Ishikawa (cell line): Measurements from ENCODE around the gene ENC1.

Experiments used
- CEBPB ChIP-seq: IDR thresholded peaks from 2 replicates; pipeline ENCODE4 v1.6.1; 2012
- CREB1 ChIP-seq: IDR thresholded peaks from 2 replicates; pipeline ENCODE4 v1.6.1; 2012; ENCODE audit warnings: low read depth
- EGR1 ChIP-seq: IDR thresholded peaks from 2 replicates; pipeline ENCODE4 v1.6.1; 2012
- EP300 ChIP-seq: IDR thresholded peaks from 2 replicates; pipeline ENCODE4 v1.6.1; 2012; ENCODE audit warnings: borderline replicate concordance
- FOXM1 ChIP-seq: IDR thresholded peaks from 2 replicates; pipeline ENCODE4 v1.6.1; 2012; ENCODE audit warnings: low read depth, borderline replicate concordance
- NFIC ChIP-seq: IDR thresholded peaks from 2 replicates; pipeline ENCODE4 v1.6.1; 2012
- RAD21 ChIP-seq: IDR thresholded peaks from 2 replicates; pipeline ENCODE4 v1.6.1; 2012; ENCODE audit warnings: low read depth
- TAF1 ChIP-seq: IDR thresholded peaks from 2 replicates; pipeline ENCODE4 v1.6.1; 2012; ENCODE audit warnings: low read depth, mild to moderate bottlenecking
- TCF12 ChIP-seq: IDR thresholded peaks from 2 replicates; pipeline ENCODE4 v1.6.1; 2012; ENCODE audit warnings: low read depth
- TEAD4 ChIP-seq: IDR thresholded peaks from 2 replicates; pipeline ENCODE4 v1.6.1; 2012
- YY1 ChIP-seq: IDR thresholded peaks from 2 replicates; pipeline ENCODE4 v1.6.1; 2012; ENCODE audit warnings: low read depth
- ZBTB7A ChIP-seq: IDR thresholded peaks from 2 replicates; pipeline ENCODE4 v1.6.1; 2012; ENCODE audit warnings: low read depth
- TF ChIP-seq, protein P1 (sequence below): IDR thresholded peaks from 2 replicates; pipeline ENCODE4 v1.6.1; 2012; ENCODE audit warnings: low read depth, mild to moderate bottlenecking
- TF ChIP-seq, protein P2 (sequence below): IDR thresholded peaks from 2 replicates; pipeline ENCODE4 v1.6.1; 2012
- TF ChIP-seq, protein P3 (sequence below): IDR thresholded peaks from 2 replicates; pipeline ENCODE4 v1.6.1; 2012

The ENC1 gene

DNA sequence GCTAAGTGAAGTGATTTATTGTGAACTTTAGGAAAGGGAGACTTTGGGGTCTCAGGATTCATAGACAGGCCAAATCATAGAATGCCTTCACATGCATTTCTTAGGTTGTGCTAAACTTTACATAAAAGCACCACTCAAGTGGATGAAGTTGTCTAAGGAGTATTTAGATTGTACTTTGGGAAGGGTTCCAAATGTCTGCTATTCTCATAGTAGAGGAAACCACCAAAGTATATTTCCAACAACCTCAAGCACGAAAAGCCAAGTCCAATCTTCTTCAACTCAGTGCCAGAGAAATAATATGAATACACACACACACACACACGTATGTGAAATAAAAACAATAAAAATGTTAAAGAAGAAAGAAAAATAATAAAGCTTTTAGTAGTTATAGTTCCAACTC, 41.8 kb downstream of the ENC1 start:
- TF ChIP-seq ZBTB7A (no peak), CEBPB (no peak), CREB1 (no peak), TAF1 (no peak), EP300 (no peak), TEAD4 (no peak), TCF12 (no peak), FOXM1 (no peak), RAD21 (no peak), EGR1 (no peak), YY1 (no peak)
- TF ChIP-seq, protein P1, sequence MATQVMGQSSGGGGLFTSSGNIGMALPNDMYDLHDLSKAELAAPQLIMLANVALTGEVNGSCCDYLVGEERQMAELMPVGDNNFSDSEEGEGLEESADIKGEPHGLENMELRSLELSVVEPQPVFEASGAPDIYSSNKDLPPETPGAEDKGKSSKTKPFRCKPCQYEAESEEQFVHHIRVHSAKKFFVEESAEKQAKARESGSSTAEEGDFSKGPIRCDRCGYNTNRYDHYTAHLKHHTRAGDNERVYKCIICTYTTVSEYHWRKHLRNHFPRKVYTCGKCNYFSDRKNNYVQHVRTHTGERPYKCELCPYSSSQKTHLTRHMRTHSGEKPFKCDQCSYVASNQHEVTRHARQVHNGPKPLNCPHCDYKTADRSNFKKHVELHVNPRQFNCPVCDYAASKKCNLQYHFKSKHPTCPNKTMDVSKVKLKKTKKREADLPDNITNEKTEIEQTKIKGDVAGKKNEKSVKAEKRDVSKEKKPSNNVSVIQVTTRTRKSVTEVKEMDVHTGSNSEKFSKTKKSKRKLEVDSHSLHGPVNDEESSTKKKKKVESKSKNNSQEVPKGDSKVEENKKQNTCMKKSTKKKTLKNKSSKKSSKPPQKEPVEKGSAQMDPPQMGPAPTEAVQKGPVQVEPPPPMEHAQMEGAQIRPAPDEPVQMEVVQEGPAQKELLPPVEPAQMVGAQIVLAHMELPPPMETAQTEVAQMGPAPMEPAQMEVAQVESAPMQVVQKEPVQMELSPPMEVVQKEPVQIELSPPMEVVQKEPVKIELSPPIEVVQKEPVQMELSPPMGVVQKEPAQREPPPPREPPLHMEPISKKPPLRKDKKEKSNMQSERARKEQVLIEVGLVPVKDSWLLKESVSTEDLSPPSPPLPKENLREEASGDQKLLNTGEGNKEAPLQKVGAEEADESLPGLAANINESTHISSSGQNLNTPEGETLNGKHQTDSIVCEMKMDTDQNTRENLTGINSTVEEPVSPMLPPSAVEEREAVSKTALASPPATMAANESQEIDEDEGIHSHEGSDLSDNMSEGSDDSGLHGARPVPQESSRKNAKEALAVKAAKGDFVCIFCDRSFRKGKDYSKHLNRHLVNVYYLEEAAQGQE = no peak
- TF ChIP-seq, protein P2, sequence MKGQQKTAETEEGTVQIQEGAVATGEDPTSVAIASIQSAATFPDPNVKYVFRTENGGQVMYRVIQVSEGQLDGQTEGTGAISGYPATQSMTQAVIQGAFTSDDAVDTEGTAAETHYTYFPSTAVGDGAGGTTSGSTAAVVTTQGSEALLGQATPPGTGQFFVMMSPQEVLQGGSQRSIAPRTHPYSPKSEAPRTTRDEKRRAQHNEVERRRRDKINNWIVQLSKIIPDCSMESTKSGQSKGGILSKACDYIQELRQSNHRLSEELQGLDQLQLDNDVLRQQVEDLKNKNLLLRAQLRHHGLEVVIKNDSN = no peak

DNA sequence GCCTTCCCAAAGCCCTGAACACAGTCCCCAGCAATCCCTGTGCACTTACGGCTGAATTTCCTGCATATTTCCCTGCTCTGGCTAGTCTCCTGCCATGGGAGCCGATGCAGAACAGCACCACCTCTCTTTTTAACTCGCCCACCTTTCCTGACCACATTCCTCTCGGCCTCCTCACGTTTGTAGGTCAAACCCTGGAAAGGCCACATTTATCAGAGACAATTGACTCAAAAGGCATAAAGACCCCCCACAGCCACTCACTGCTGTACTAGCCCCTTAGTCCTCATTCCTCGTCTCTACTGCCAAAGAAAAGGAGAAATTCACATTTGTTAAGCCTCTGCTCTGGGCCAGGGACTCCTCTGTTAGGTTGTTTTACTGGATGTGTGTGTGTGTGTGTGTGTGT, 43.6 kb downstream of the ENC1 start:
- TF ChIP-seq NFIC = no peak
- no peak for TF ChIP-seq YY1
- TF ChIP-seq CREB1 = no peak
- TF ChIP-seq, protein P2 = no peak
- TF ChIP-seq CEBPB = no peak
- TF ChIP-seq, protein P3, sequence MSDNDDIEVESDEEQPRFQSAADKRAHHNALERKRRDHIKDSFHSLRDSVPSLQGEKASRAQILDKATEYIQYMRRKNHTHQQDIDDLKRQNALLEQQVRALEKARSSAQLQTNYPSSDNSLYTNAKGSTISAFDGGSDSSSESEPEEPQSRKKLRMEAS = no peak

DNA sequence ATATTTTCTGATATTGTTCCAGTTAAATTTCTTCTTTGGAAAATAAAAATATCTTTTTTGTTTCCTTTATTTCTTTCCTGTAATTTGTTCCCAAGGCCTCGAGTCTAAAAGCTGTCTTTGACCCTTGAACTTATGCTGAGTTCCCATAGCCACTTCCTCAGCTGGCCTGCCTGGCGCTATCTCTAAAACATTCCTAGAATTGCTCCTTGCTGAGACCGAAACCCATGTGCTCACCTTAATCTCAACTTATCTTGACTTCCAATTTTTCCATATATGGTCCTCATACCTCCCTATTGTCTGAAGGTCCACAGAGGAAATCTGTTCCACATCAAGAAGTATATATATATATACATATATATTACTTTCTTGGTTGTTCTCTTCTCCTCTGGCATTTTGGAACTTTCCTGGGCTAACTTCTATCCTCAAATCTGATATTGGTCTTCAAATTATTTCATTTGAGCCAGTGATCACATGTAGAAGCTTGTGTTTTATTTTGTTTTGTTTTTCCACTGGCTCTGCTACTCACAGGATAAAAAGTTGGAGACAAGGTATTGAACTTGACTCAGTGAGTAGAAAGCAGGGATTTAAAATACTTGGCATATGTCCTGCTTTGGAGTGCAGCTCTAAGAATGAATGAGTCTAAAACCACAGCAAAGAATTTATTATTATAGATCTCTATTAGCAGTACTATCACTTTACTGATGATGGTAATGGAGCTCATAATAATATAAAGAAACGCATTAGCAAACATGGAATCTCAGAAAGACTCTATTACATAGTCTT, 45.2 kb downstream of the ENC1 start:
- TF ChIP-seq TEAD4 (peak; percentile 77), FOXM1 (no peak)

DNA sequence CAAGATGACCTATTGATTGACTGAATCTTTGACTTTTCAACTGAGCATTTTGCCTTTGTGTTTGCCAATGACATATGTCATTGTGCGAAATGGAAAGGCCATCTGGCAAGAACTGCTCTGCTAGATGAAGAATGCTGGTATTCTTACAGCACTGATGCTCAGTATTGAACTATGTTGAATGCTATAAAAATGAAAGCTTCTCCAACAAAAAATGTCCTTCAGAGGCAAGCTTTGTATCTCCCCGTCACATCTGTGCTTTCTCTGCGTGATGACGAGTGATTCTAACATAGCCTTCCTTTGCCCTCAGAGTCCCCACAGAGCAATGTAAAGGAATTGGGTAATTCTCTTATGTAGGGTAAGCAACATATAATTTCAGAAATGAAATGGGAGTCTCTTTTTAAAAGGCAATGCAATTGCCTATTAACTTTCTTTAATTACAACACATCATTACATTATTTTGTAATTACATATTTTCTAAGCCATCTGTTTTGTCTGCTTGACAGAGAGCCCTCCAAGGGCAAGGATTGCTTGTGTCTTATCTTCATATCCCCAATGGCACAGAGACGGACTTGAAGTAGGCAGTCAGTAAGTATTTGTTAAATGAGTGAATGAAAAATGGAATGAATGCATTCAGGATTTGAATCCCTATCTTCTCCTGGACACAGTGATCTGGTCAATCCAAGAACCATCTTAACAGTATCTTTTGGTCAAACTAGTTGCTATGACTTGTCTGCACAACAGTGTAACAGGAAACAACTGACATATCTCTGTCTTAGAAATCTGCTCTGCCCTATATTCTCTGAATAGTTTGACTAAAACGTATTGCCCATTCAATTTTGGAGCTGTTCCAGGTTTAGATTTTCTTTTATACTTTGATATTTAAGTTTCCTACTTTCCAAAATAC, 46.1 kb downstream of the ENC1 start:
- no peak for TF ChIP-seq RAD21
- TF ChIP-seq CREB1 = no peak
- no peak for TF ChIP-seq NFIC
- no peak for TF ChIP-seq TEAD4

DNA sequence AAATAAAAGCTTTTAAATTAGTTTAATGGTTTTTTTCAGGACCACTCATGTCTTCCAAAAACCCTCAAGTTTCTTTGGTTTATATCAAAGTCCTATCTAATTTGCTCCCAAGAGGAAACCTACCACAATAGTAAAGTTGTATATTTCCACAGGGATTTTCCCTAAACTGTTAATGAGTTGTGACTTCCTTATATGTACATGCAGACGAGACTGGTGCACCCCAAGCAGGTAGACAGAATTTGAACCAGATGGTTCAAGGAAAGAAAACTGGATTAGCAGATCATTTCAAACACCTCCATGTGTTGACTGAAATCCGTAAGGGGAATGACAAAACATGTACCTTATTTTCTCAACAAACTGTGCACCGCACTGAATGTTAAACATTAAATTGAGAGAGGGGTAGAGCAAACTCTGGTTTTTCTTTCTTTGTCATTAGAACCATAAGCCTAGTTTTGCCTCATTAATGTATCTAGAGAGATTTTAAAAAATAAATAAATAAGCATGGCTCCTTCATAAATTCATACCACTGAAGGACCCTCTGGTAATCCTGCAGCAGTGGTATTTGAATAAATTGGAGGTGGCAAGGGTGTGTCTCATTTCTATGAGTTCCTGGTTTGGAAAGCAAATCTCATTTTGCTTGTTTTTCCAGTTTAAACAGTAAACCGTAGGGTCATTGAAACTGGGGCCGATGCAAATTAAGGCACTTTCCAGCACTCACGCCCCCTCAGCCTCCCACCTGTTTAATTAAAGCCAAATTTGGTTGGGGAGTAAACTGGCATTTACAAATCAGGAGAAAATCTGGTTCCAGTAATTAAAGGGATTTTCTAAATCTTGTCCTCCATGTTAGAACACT, 51.1 kb downstream of the ENC1 start:
- TF ChIP-seq, protein P2 = no peak
- TF ChIP-seq EGR1 (no peak), EP300 (no peak), CEBPB (no peak), RAD21 (no peak), YY1 (no peak), TAF1 (no peak), ZBTB7A (no peak), TCF12 (no peak), FOXM1 (no peak), NFIC (no peak), TEAD4 (no peak), CREB1 (no peak)
- TF ChIP-seq, protein P3 = no peak
- TF ChIP-seq, protein P1 = no peak
